Urinary bladder (tissue), 4 donors: ENCODE measurements around the gene NEUROG3. TPM values are rescaled to one million over a fixed set of nuclear protein-coding genes. Genes with fewer than 3 reads are reported as not detected.
"Not testable (repeated sequence)": the region's sequence is repeated elsewhere in the genome, so short reads cannot be mapped to it uniquely, and the experiment has no call there.

Experiments
- DNase-seq: peaks from one replicate; pipeline ENCODE4 v3.0.0-alpha.2; 2015; ENCODE audit errors: extremely low spot score
- H3K27ac ChIP-seq: one replicate; pipeline ENCODE4 v1.5.1; 2013; ENCODE audit warnings: low read depth, mild to moderate bottlenecking, moderate library complexity
- H3K36me3 ChIP-seq: one replicate; pipeline ENCODE4 v1.6.1; 2013; ENCODE audit warnings: mild to moderate bottlenecking, moderate library complexity; ENCODE audit not compliant: insufficient read depth
- H3K4me1 ChIP-seq: one replicate; pipeline ENCODE4 v1.6.1; 2013; ENCODE audit warnings: mild to moderate bottlenecking, moderate library complexity; ENCODE audit not compliant: insufficient read depth
- H3K4me3 ChIP-seq: one replicate; pipeline ENCODE4 v1.5.1; 2013; ENCODE audit warnings: low read depth, low read length
- WGBS: extraction: QIAGEN DNeasy Blood & Tissue Kit; methylation state at CpG from one replicate; pipeline ENCODE4 v1.1.7; 2013; 5-methylcytosine and 5-hydroxymethylcytosine counted together
- polyA plus RNA-seq: library from polyadenylated mRNA; stranded (reverse); fragments of 200-250 nt; gene quantifications from one replicate; pipeline ENCODE4 v1.2.3, GENCODE V29; 2013
- total RNA-seq: library from RNA; depleted of rRNA; stranded (reverse); fragments of >200 nt; gene quantifications from one replicate; pipeline ENCODE4 v1.2.3, GENCODE V29; 2014
- donor health status: healthy with polysubstance abuse.
- donor health status: healthy.

The NEUROG3 gene
- total and polyA plus RNA-seq, 2 donors, result not detected

DNA sequence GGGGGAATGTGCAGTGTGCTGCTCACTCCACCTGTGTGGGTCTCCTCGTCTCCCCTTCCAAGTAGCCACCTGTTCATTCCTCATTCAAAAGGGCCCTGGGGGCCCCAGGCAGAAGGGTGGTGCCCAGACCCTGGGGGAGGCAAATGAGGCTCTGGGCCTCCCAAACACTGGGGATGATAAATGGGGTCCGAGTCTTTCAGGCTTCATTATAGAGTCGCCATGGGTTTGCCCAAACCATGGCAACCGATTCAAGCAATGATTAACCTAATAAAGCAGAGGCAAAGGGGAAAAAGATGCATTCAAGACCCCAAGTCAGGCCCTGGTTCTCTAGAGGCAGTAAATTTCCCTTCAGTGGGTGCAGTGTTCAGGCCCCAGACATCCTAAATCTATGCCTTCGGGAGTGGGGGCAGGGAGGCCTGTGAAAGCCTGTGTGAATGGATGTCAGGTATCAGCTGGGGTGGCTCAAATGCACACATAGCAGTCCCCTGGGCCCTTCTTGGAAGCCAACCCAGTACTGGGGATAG, 10.4 kb downstream of the NEUROG3 start:
- 72% methylated on average over 5 of the region's 5 CpGs for WGBS
- no peak overlapping the region for H3K4me3 ChIP-seq

DNA sequence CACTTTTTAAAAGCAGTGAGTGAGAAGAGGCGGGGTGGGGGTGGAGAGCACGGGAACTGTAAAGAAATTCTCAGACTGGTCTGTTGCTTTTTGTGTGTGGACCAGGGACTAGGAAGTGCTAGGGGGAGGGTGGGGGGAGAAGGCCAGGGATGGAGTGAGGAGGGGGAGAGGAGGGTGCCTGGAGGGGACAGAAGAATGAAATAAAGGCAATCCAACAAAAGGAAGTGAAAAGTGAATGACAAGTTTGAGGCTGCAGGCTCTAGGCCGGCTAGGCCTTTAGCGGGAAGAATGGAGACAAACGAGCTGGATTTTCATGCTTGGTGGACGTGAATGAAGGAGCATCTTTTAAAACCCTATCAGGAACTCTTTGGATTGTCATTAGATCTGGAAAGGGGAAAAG, 13.7 kb downstream of the NEUROG3 start:
- no peaks in the 10 kb centered on the region for H3K4me1 ChIP-seq
- DNase-seq, result no peak

More for the DNA sequence above, 10.4 kb downstream of the NEUROG3 start:
- no peaks in the 10 kb centered on the region for H3K4me1 ChIP-seq
- no peak overlapping the region for H3K27ac ChIP-seq
- DNase-seq, result no peak
- no peaks in the 10 kb centered on the region for H3K36me3 ChIP-seq

DNA sequence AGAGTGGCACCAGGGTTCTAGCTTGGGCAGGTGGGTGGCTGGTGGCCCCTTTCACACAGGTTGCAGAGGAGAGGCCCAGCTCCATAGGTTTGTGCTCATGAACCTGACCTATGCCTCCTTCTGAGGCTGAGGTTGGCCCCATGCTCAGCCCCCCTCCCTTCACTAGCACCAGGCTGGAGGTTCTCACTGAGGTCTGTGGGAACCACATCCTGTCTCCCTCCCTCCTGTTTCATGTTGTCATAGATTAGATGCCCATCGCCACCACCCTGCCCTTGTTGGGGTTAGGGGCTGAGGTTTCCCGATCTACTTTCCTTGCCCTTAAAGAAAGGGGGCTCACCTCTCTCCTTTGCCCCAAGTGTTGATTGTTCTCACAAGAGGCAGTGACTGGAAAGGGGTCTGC, 14.7 kb downstream of the NEUROG3 start:
- DNase-seq, result no peak
- Histone ChIP-seq H3K4me3 (no peak overlapping the region), H3K36me3 (no peaks in the 10 kb centered on the region), H3K4me1 (no peaks in the 10 kb centered on the region), H3K27ac (no peak overlapping the region)
- WGBS, result 76% methylated on average over 2 of the region's 2 CpGs

More for the DNA sequence above, 13.7 kb downstream of the NEUROG3 start:
- no peaks in the 10 kb centered on the region for H3K36me3 ChIP-seq
- 32% methylated on average over 6 of the region's 6 CpGs for WGBS
- no peak overlapping the region for H3K27ac ChIP-seq
- no peak overlapping the region for H3K4me3 ChIP-seq

DNA sequence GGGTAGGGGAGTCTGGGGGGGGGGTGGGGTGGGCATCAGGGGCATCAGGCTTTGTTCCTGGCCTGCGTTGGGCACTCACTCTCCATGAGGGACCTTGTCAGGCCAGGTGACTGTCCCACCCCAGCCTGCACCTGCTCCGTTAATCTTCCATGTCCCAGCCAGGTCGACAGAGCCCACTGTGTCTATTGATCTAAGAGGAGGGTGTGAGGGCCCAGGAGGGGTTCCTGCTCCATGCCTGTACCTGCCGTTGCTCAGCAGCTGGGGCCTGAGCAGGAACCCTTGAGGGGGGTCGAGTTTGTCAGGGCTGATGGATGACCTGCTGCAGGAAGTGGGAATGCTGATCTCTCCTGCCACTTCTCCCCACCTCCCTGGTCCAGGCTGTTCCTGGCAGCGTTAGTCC, 18.6 kb downstream of the NEUROG3 start:
- H3K4me1 ChIP-seq, result no peaks in the 10 kb centered on the region
- WGBS, result 44% methylated on average over 6 of the region's 6 CpGs
- H3K4me3 ChIP-seq, result no peak overlapping the region
- H3K36me3 ChIP-seq, result no peaks in the 10 kb centered on the region
- no peak for DNase-seq
- H3K27ac ChIP-seq, result no peak overlapping the region

DNA sequence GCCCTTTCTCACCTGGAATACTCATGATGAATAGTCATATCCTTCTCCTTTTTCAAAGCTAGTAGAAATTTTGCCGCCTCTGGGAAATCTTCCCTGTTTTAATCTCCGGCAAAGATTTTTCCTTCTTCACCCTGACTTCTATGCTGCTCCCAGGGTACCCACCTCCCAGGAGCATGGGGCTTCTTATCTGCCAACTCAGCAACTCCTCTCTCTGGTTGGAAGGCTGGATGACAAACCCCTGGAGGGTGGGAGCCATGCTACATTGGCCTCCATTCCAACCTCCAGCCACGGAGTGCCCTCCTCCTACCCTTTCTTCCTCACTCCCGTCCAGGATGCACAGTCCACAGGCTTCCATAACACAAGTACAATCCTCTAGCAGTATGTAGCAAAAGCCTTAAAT, 19.9 kb downstream of the NEUROG3 start:
- Histone ChIP-seq H3K36me3 (no peaks in the 10 kb centered on the region), H3K4me3 (no peak overlapping the region), H3K4me1 (no peaks in the 10 kb centered on the region), H3K27ac (no peak overlapping the region)
- no peak for DNase-seq
- 80% methylated on average over 4 of the region's 4 CpGs for WGBS

DNA sequence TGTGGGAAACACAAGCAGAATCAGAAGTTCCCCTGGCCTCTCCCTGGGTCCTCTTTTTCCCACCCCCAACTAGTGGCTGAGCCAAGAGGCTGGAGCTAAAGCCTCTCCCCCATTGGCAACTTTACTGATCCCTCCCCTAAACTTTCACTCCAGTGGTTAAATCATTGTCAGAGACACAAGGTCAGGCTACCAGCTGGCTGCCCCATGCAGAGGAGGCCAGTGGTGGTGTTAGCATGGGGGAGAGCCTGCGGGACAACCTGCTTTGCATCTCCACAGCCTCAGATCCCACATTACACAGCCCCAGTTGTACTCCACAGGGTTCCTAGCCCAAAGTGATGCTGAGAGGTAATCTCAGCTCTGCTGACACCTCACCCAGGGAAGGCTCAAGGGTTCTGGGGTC, 21.0 kb downstream of the NEUROG3 start:
- no peak for DNase-seq
- Histone ChIP-seq H3K4me1 (no peaks in the 10 kb centered on the region), H3K4me3 (no peak overlapping the region), H3K36me3 (no peaks in the 10 kb centered on the region), H3K27ac (no peak overlapping the region)
- 31% methylated on average over 1 of the region's 1 CpG for WGBS

DNA sequence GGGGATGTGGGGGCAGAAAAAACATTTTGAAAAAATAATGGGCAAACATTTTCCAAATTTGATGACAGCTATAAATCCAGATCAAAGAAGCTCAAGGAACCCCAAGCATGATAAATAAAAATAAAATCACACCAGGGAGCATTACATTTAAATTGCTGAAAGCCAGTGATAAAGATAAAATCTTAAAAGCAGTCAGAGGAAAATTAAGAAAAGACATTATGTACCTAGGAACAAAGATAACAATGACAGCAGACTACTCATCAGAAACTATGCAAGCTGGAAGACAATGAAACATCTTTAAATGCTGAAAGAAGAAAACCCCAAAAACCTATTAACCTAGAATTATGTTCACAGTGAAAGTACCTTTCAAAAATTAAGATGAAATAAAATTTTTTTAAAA, 23.3 kb downstream of the NEUROG3 start:
- Histone ChIP-seq H3K27ac (no peak overlapping the region), H3K4me1 (no peaks in the 10 kb centered on the region), H3K4me3 (no peak overlapping the region), H3K36me3 (no peaks in the 10 kb centered on the region)
- DNase-seq, result no peak

DNA sequence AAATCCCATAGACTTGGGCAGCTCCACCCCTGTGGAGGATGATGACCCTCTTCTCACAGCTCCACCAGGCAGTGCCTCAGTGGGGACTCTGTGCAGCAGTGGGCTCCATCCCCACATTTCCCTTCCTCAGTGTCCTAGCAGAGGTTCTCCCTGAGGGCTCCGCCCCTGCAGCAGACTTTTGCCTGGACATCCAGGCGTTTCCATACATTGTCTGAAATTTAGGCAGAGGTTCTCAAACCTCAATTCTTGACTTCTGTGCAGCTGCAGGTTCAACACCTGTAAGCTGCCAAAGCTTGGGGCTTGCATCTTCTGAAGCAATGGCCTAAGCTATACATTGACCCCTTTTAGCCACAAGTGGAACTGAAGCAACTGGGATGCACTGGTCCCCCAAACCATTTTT, 31.8 kb downstream of the NEUROG3 start:
- H3K4me1 ChIP-seq, result no peaks in the 10 kb centered on the region
- H3K4me3 ChIP-seq, result no peak overlapping the region
- H3K36me3 ChIP-seq, result no peaks in the 10 kb centered on the region
- H3K27ac ChIP-seq, result no peak overlapping the region
- 87% methylated on average over 2 of the region's 2 CpGs for WGBS
- DNase-seq, result no peak

DNA sequence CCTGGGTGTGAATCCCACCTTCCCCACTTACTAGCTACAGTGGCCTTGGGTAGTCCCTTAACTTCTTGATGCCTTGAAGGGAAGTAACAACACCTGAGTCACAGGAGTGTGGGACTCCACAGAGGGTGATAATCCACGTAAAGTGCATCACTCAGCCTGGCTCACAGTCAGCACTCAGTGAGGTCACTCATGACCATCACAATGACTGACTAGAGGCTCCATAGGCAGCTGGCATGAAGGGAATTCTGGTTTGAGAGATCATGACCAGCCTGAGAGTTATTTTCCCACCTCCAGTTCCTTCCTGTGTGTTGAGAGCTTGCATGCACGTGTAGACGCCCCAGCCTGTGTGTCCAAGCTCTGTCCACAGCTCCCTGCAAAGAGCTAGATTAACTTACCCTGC, 34.8 kb downstream of the NEUROG3 start:
- Histone ChIP-seq H3K36me3 (no peaks in the 10 kb centered on the region), H3K4me3 (no peak overlapping the region), H3K4me1 (no peaks in the 10 kb centered on the region), H3K27ac (no peak overlapping the region)
- no peak for DNase-seq
- 78% methylated on average over 3 of the region's 3 CpGs for WGBS

DNA sequence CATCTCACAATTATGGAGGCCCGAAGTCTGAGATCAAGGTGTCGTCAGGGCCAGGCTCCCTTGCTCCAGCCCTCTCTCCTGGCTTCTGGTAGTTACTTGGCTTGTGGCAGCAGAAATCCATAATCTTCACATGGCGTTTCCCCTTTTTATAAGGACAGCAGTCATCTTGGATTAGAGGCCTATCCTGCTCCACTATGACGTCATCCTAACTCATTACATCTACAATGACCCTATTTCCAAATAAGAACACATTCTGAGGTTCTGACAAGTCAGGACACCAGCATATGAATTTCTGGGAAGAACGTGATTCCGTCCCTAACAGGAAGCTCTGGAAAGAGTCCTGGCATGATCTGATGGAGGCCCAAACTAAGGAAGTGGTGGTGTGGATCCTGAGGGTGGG, 35.8 kb downstream of the NEUROG3 start:
- H3K27ac ChIP-seq, result no peak overlapping the region
- H3K36me3 ChIP-seq, result no peaks in the 10 kb centered on the region
- no peak overlapping the region for H3K4me3 ChIP-seq
- 90% methylated on average over 6 of the region's 6 CpGs for WGBS
- DNase-seq, result no peak
- no peaks in the 10 kb centered on the region for H3K4me1 ChIP-seq

DNA sequence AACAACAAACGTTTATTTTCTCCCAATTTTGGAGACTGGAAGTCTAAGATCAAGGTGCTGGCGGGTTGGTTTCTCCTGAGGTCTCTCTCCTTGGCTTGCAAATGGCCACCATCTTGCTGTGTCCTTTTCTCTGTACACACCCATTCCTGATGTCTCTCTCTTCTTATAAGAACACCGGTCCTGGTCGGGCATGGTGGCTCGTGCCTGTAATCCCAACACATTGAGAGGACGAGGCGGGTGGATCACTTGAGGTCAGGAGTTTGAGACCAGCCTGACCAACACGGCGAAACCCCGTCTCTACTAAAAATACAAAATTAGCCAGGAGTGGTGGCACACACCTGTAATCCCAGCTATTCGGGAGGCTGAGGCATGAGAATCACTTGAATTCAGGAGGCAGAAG, 36.7 kb downstream of the NEUROG3 start:
- 94% methylated on average over 11 of the region's 11 CpGs for WGBS
- DNase-seq, H3K27ac ChIP-seq, H3K4me1 ChIP-seq, H3K4me3 ChIP-seq, H3K36me3 ChIP-seq: not testable (repeated sequence)

DNA sequence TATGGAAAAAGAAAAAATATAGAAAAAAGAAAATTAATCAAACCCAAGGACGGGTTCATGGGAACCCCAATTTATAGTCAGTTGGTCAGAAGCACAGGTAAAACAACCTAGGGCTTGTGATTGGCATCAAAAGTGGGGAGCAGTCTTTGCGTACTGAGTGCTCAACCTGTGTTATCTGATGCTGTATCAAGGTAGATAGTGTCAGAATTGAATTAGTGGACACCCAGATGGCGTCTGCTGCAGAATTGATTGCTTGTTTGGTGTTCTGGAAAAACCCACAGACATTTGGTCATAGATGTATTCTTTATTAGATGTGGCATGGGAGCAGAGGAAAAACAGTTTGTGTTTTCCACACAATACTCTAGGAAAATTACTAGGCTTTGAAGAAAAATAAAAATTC, 39.6 kb downstream of the NEUROG3 start:
- H3K36me3 ChIP-seq, result no peaks in the 10 kb centered on the region
- no peak for DNase-seq
- no peak overlapping the region for H3K27ac ChIP-seq
- 73% methylated on average over 3 of the region's 3 CpGs for WGBS
- H3K4me1 ChIP-seq, result no peaks in the 10 kb centered on the region
- no peak overlapping the region for H3K4me3 ChIP-seq

DNA sequence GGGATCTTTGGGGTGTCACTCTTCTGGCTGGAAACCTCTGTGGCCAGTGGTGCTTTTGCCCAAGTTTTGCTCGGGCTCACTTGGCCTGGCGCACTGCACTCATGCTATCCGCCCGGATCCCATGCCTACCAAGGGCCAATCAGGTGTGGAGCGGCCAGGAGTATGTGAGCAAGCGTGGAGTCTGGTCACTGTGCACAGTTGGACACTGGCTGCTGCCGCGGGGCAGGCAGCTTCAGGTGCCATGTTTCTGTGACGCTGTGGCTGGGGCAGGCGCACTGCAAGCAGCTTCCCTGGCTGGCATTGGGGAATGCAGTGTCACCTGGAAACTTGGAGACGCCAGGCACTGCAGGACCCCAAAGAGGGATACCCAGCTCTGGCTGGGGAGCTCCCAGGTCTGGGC, 45.3 kb downstream of the NEUROG3 start:
- DNase-seq, result no peak
- 96% methylated on average over 11 of the region's 11 CpGs for WGBS
- Histone ChIP-seq H3K4me1 (no peaks in the 10 kb centered on the region), H3K4me3 (no peak overlapping the region), H3K36me3 (no peaks in the 10 kb centered on the region), H3K27ac (no peak overlapping the region)
